Heart right ventricle (tissue), 16 donors: ENCODE measurements around the gene RHOU. TPM values are rescaled to one million over a fixed set of nuclear protein-coding genes. Genes with fewer than 3 reads are reported as not detected.

Experiments used
- ATAC-seq, 8 donors: fragments of 200-7000 bp; cut with Tn5 transposase; one replicate each; pipeline ENCODE4 v1.9.1; 2020; ENCODE audit warnings: mild to moderate bottlenecking in 8 of 8, moderate library complexity in 8 of 8, moderate number of reproducible peaks in 1 of 8
- DNase-seq, 2 donors: peaks; one replicate each; pipeline ENCODE4 v3.0.0-alpha.2; 2020
- H3K27ac ChIP-seq, 10 donors: fragments of 200-600 bp; sonication (generic) in 2 of 10; one replicate each; pipeline versions ENCODE4 v1.5.0 to v1.8.0; 2020 to 2022; ENCODE audit warnings: mild to moderate bottlenecking in 3 of 10
- H3K27me3 ChIP-seq, 7 donors: fragments of 200-600 bp; one replicate each; pipeline ENCODE4 v1.8.0; 2021 to 2022; ENCODE audit warnings: mild to moderate bottlenecking in 2 of 7
- H3K36me3 ChIP-seq, 9 donors: fragments of 200-600 bp; sonication (generic) in 1 of 9; one replicate each; pipeline versions ENCODE4 v1.5.0 to v1.8.0; 2020 to 2022; ENCODE audit warnings: mild to moderate bottlenecking in 2 of 9
- H3K4me1 ChIP-seq, 9 donors: fragments of 200-600 bp; sonication (generic) in 1 of 9; one replicate each; pipeline versions ENCODE4 v1.5.0 to v1.8.0; 2020 to 2022; ENCODE audit warnings: mild to moderate bottlenecking in 4 of 9
- H3K4me3 ChIP-seq, 10 donors: fragments of 200-600 bp; sonication (generic) in 2 of 10; one replicate each; pipeline versions ENCODE4 v1.5.0 to v1.8.0; 2020 to 2022; ENCODE audit warnings: mild to moderate bottlenecking in 7 of 10, moderate library complexity in 2 of 10
- H3K9me3 ChIP-seq, 11 donors: fragments of 200-600 bp in 10 of 11; sonication (generic) in 2 of 11; one replicate each; pipeline versions ENCODE4 v1.5.0 to v1.8.0; 2013 to 2022; ENCODE audit warnings: mild to moderate bottlenecking in 2 of 11, control low read depth in 1 of 11, moderate library complexity in 1 of 11
- WGBS, 2 donors: extraction: QIAGEN DNeasy Blood & Tissue Kit; methylation state at CpG; one replicate each; pipeline ENCODE4 v1.1.7; 2013; ENCODE audit warnings: inconsistent platforms in 1 of 2; 5-methylcytosine and 5-hydroxymethylcytosine counted together
- intact Hi-C, 10 donors: fragments of 100-400 bp; cut with DNase I; formaldehyde crosslinking; loops; one replicate each; pipeline versions ENCODE4 v1.11.1 to v1.14.2; 2022
- long read RNA-seq, 3 donors: library from polyadenylated mRNA; unstranded; transcript quantifications; one replicate each; pipeline ENCODE4 v2.0.0, GENCODE V29; 2020 to 2021
- polyA plus RNA-seq, 2 donors: library from polyadenylated mRNA; stranded (reverse); fragments of 200-250 nt; gene quantifications; one replicate each; pipeline ENCODE4 v1.2.3, GENCODE V29; 2013
- total RNA-seq, 10 donors: library from RNA; stranded (reverse); fragmentation: NEBNext Ultra II Directional in 3 of 10; extraction: Animal tissue kit (Norgen Biotek cat#: 25700) in 3 of 10; gene quantifications; one replicate each; pipeline versions ENCODE4 v1.2.1 to v1.2.4, GENCODE V29; 2021 to 2023
- TF ChIP-seq, protein P1 (sequence below), 9 donors: fragments of 200-600 bp; sonication (generic) in 2 of 9; IDR thresholded peaks; one replicate each; pipeline versions ENCODE4 v1.5.0 to v1.8.0; 2021 to 2022; ENCODE audit warnings: antibody characterized with exemption in 9 of 9, mild to moderate bottlenecking in 5 of 9, moderate library complexity in 1 of 9
- donor health status: Arrhythmogenic right ventricular cardiomyopathy.
- donor health status: ischemic (EF 13 %, LVEDD 7.1; RV severe dilation, severe dysfunction).
- donor health status: healthy with polysubstance abuse.
- donor health status: DM: no; HTN: yes; CAD: no.
- donor health status: DM: no; HTN: no; CAD: no.
- donor health status: ischemic (EF 25% LVEDD 6.9; RV normal size, moderate dysfunction).
- donor health status: ischemic (EF 25% LVEDD 5.7; RV mildly dilated, moderate dysfunction).
- donor health status: healthy.
- donor health status: DM: yes; HTN: yes; CAD: no.
- donor health status: Ischemic cardiomyopathy.
- donor health status: ischemic (EF 35%, LVEDD 5.7; RV mildly dilated, moderate dysfunction).
- donor health status: nonischemic (EF 11% LVEDD 7.7; RV severe dilation, severe dysfunction).
- donor health status: DM: yes; HTN: yes; CAD: no.
- donor health status: PGD.
- donor health status: ischemic (EF 29% LVEDD 5.4; RV normal size, mild dysfunction).
- donor health status: nonischemic (EF 23%, LVEDD 6.1; RV moderate dilation, normal function).

RHOU gene
- total RNA-seq (10 to 100 TPM in 1 of 10 donors, 1 to 10 TPM in 8, under 1 TPM in 1; 1.00 to 10.8 (median 3.2) TPM), polyA plus RNA-seq (1 to 10 TPM; 3.2 to 4.3 TPM)
- long read RNA-seq, donor 1, full-length matches to known transcripts = 21 of 24 reads
- long read RNA-seq, donor 1, partial matches to known transcripts = 0 of 24 reads
- long read RNA-seq, donor 1, other reads (novel, unspliced or antisense) = 3 of 24 reads
- long read RNA-seq, donor 2, full-length matches to known transcripts = 10 of 13 reads
- long read RNA-seq, donor 2, partial matches to known transcripts = 1 of 13 reads
- long read RNA-seq, donor 2, other reads (novel, unspliced or antisense) = 2 of 13 reads
- long read RNA-seq, donor 3, full-length matches to known transcripts = 52 of 60 reads
- long read RNA-seq, donor 3, partial matches to known transcripts = 4 of 60 reads
- long read RNA-seq, donor 3, other reads (novel, unspliced or antisense) = 4 of 60 reads

GRCh38 chr1:228734881-228735801 lies at the start of gene RHOU:
Gene RHOU, plus strand, starts transcription at chr1:228735479. Its CDS starts 264 bp downstream, at chr1:228735743.
- peaks cover 0 to 12% (median 0%) of the 10 kb centered on the region in 7 donors for H3K27me3 ChIP-seq
- intact Hi-C loops = loop anchor here (1.0 to 10.0 kb wide), 14 partner anchors 52 to 494 kb away; no protein-coding TSS in a partner anchor
- peak; percentile 86 to 96 (median 91) for ATAC-seq
- H3K36me3 ChIP-seq = peaks cover 0 to 27% (median 0%) of the 10 kb centered on the region in 9 donors
- H3K9me3 ChIP-seq = no peaks in the 10 kb centered on the region
- peak; percentile 70 to 83 for DNase-seq
- H3K4me3 ChIP-seq = peak within 1 kb of the TSS; percentile 62 to 91 (median 88)
- WGBS, 2 donors = 1% methylated on average over 83 to 106 of the region's 107 CpGs
- TF ChIP-seq, protein P1, sequence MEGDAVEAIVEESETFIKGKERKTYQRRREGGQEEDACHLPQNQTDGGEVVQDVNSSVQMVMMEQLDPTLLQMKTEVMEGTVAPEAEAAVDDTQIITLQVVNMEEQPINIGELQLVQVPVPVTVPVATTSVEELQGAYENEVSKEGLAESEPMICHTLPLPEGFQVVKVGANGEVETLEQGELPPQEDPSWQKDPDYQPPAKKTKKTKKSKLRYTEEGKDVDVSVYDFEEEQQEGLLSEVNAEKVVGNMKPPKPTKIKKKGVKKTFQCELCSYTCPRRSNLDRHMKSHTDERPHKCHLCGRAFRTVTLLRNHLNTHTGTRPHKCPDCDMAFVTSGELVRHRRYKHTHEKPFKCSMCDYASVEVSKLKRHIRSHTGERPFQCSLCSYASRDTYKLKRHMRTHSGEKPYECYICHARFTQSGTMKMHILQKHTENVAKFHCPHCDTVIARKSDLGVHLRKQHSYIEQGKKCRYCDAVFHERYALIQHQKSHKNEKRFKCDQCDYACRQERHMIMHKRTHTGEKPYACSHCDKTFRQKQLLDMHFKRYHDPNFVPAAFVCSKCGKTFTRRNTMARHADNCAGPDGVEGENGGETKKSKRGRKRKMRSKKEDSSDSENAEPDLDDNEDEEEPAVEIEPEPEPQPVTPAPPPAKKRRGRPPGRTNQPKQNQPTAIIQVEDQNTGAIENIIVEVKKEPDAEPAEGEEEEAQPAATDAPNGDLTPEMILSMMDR (IDR thresholded peaks at IDR 0.05) = peak; percentile 59 to 98 (median 86)
- peak within 1 kb of the TSS; percentile 22 to 97 (median 90) for H3K27ac ChIP-seq
- H3K4me1 ChIP-seq = peaks cover 0 to 45% (median 14%) of the 10 kb centered on the region in 9 donors

DNA sequence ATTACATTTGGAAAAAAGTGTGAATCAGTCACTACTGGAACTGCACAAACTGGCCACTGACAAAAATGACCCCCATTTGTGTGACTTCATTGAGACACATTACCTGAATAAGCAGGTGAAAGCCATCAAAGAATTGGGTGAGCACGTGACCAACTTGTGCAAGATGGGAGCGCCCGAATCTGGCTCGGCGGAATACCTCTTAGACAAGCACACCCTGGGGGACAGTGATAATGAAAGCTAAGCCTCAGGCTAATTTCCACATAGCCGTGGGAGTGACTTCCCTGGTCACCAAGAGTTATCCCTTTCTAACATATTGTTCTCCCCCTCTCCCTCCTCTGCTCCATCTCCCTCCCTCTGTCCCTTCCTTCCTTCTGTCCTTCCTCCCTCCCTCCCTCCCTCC lies 47.7 kb upstream of the RHOU start:
- H3K4me1 ChIP-seq = peaks cover 0 to 14% (median 11%) of the 10 kb centered on the region in 9 donors
- H3K36me3 ChIP-seq = no peaks in the 10 kb centered on the region
- DNase-seq (no peak), ATAC-seq (no peak)
- TF ChIP-seq, protein P1 (IDR thresholded peaks at IDR 0.05) = no peak
- no peak overlapping the region for H3K4me3 ChIP-seq
- no peaks in the 10 kb centered on the region for H3K9me3 ChIP-seq
- 78 to 79% methylated on average over 6 of the region's 6 CpGs for whole genome bisulfite sequencing, 2 donors
- peaks cover 0 to 3% (median 0%) of the 10 kb centered on the region in 7 donors for H3K27me3 ChIP-seq
- intact Hi-C loops = loop anchor here in 1 of 10 donors (5.0 kb wide), 1 partner anchor 465 kb away; no protein-coding TSS in a partner anchor
- no peak overlapping the region for H3K27ac ChIP-seq

DNA sequence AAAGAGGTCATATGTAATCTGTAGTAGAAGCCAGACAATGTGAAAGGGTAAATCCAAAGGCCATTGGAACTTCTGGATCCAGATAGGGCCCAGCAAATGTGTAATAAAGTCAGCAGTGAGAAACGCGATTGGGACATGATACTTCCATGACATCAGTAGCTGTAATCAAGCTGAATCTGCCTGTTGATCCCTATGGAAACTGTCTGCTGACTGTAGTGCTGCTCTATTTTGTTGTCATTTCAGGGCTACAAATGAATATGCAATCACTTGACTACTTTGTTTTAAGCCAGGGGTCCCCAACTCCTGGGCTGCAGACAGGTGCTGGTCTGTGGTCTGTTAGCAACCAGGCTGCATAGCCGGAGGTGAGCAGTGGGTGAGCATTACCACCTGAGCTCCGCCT lies 46.0 kb upstream of the RHOU start:
- DNase-seq (no peak), ATAC-seq (no peak)
- Histone ChIP-seq H3K27ac (no peak overlapping the region), H3K9me3 (no peaks in the 10 kb centered on the region), H3K36me3 (no peaks in the 10 kb centered on the region), H3K4me1 (peaks cover 0 to 13% (median 11%) of the 10 kb centered on the region in 9 donors), H3K4me3 (no peak overlapping the region), H3K27me3 (peaks cover 0 to 3% (median 0%) of the 10 kb centered on the region in 7 donors)
- intact Hi-C loops = loop anchor here in 1 of 10 donors (5.0 kb wide), 1 partner anchor 463 kb away; no protein-coding TSS in a partner anchor
- WGBS, 2 donors = 80 to 87% methylated on average over 4 of the region's 4 CpGs
- TF ChIP-seq, protein P1 (IDR thresholded peaks at IDR 0.05) = no peak

- WGBS, 2 donors = 77 to 79% methylated on average over 2 of the region's 2 CpGs
- TF ChIP-seq, protein P1 (IDR thresholded peaks at IDR 0.05) = no peak
- intact Hi-C loops = loop anchor here in 7 of 10 donors (5.0 to 10.0 kb wide), 3 partner anchors 464 to 536 kb away; no protein-coding TSS in a partner anchor
- Histone ChIP-seq H3K36me3 (no peaks in the 10 kb centered on the region), H3K4me3 (no peak overlapping the region), H3K9me3 (no peaks in the 10 kb centered on the region), H3K27ac (no peak overlapping the region), H3K4me1 (no peaks in the 10 kb centered on the region), H3K27me3 (peaks cover 0 to 6% (median 0%) of the 10 kb centered on the region in 7 donors)
- no peak for DNase-seq
- no peak for ATAC-seq
Measured at GRCh38 chr1:228691211-228691610, 44.1 kb upstream of the RHOU start.
